ENCODE results near the gene ARAP3. TPM values are rescaled to one million over a fixed set of nuclear protein-coding genes. Genes with fewer than 3 reads are reported as not detected.

Gene ARAP3
- total RNA-seq, 1 donor from 2014 or later = 1.3 TPM

- Mint-ChIP-seq H3K4me1 (ENCODE audit: unreplicated experiment) (peaks cover 4% of the 10 kb centered on the region), H3K36me3 (ENCODE audit: unreplicated experiment) (no peaks in the 10 kb centered on the region), H3K27ac (ENCODE audit: unreplicated experiment) (no peak overlapping the region), H3K4me3 (ENCODE audit: unreplicated experiment) (no peak overlapping the region), H3K27me3 (ENCODE audit: unreplicated experiment) (peaks cover 34% of the 10 kb centered on the region), H3K9me3 (ENCODE audit: unreplicated experiment) (no peaks in the 10 kb centered on the region)
- no peak for TF ChIP-seq CTCF (IDR thresholded peaks at IDR 0.05)
- DNase-seq (ENCODE audit: extremely low spot score, unreplicated experiment) = no peak
Measured at GRCh38 chr5:141707510-141707909, 25.5 kb upstream of the ARAP3 start.

- Mint-ChIP-seq H3K4me1 (ENCODE audit: unreplicated experiment) (peaks cover 9% of the 10 kb centered on the region), H3K27ac (ENCODE audit: unreplicated experiment) (no peak overlapping the region), H3K36me3 (ENCODE audit: unreplicated experiment) (no peaks in the 10 kb centered on the region), H3K27me3 (ENCODE audit: unreplicated experiment) (peaks cover 37% of the 10 kb centered on the region), H3K9me3 (ENCODE audit: unreplicated experiment) (no peaks in the 10 kb centered on the region), H3K4me3 (ENCODE audit: unreplicated experiment) (no peak overlapping the region)
- TF ChIP-seq CTCF (IDR thresholded peaks at IDR 0.05) = no peak
- no peak for DNase-seq (ENCODE audit: extremely low spot score, unreplicated experiment)
Measured at GRCh38 chr5:141706121-141706520, 24.1 kb upstream of the ARAP3 start.

- Mint-ChIP-seq H3K4me1 (ENCODE audit: unreplicated experiment) (peaks cover 9% of the 10 kb centered on the region), H3K36me3 (ENCODE audit: unreplicated experiment) (no peaks in the 10 kb centered on the region), H3K27me3 (ENCODE audit: unreplicated experiment) (peaks cover 36% of the 10 kb centered on the region), H3K9me3 (ENCODE audit: unreplicated experiment) (no peaks in the 10 kb centered on the region), H3K4me3 (ENCODE audit: unreplicated experiment) (no peak overlapping the region), H3K27ac (ENCODE audit: unreplicated experiment) (no peak overlapping the region)
- no peak for TF ChIP-seq CTCF (IDR thresholded peaks at IDR 0.05)
- DNase-seq (ENCODE audit: extremely low spot score, unreplicated experiment) = no peak
Measured at GRCh38 chr5:141705469-141705868, 23.4 kb upstream of the ARAP3 start.

GRCh38 chr5:141704782-141705297 lies 22.8 kb upstream of the ARAP3 start:
- H3K9me3 Mint-ChIP-seq (ENCODE audit: unreplicated experiment) = no peaks in the 10 kb centered on the region
- no peak overlapping the region for H3K4me3 Mint-ChIP-seq (ENCODE audit: unreplicated experiment)
- no peak for TF ChIP-seq CTCF (IDR thresholded peaks at IDR 0.05)
- no peak overlapping the region for H3K27ac Mint-ChIP-seq (ENCODE audit: unreplicated experiment)
- H3K27me3 Mint-ChIP-seq (ENCODE audit: unreplicated experiment) = peaks cover 38% of the 10 kb centered on the region
- no peak for DNase-seq (ENCODE audit: extremely low spot score, unreplicated experiment)
- H3K36me3 Mint-ChIP-seq (ENCODE audit: unreplicated experiment) = no peaks in the 10 kb centered on the region
- peaks cover 9% of the 10 kb centered on the region for H3K4me1 Mint-ChIP-seq (ENCODE audit: unreplicated experiment)

GRCh38 chr5:141703133-141703561 lies 21.1 kb upstream of the ARAP3 start:
- H3K36me3 Mint-ChIP-seq (ENCODE audit: unreplicated experiment) = no peaks in the 10 kb centered on the region
- peaks cover 38% of the 10 kb centered on the region for H3K27me3 Mint-ChIP-seq (ENCODE audit: unreplicated experiment)
- TF ChIP-seq CTCF (IDR thresholded peaks at IDR 0.05) = no peak
- H3K4me3 Mint-ChIP-seq (ENCODE audit: unreplicated experiment) = peak overlapping the region; percentile 76
- H3K4me1 Mint-ChIP-seq (ENCODE audit: unreplicated experiment) = peaks cover 9% of the 10 kb centered on the region
- no peak overlapping the region for H3K27ac Mint-ChIP-seq (ENCODE audit: unreplicated experiment)
- DNase-seq (ENCODE audit: extremely low spot score, unreplicated experiment) = no peak
- no peaks in the 10 kb centered on the region for H3K9me3 Mint-ChIP-seq (ENCODE audit: unreplicated experiment)

Measured in osteocyte (in vitro differentiated cells).